Thoracic aorta (tissue), 2 donors: Measurements from ENCODE around the gene BDNF. TPM values are rescaled to one million over a fixed set of nuclear protein-coding genes. Genes with fewer than 3 reads are reported as not detected.

ENCODE experiments used
- ATAC-seq: fragments of 150-250 bp; one replicate; pipeline ENCODE4 v1.8.0; 2017; ENCODE audit warnings: low read depth; ENCODE audit not compliant: insufficient number of reproducible peaks, low FRiP score
- DNase-seq: peaks from one replicate; pipeline ENCODE4 v3.0.0-alpha.2; 2020; ENCODE audit warnings: low spot score
- H3K27ac ChIP-seq, 2 donors: fragments of 200-600 bp; sonication (generic); 1 replicate in 1 of 2; 2 replicates in 1 of 2; pipeline ENCODE4 v1.5.1; 2016; ENCODE audit warnings: mild to moderate bottlenecking in 2 of 2, moderate library complexity in 2 of 2
- H3K27me3 ChIP-seq: fragments of 200-600 bp; sonication (generic); replicated peaks from 2 replicates; pipeline ENCODE4 v1.6.0; 2016; ENCODE audit warnings: mild to moderate bottlenecking; ENCODE audit not compliant: insufficient read depth
- H3K36me3 ChIP-seq: fragments of 200-600 bp; sonication (generic); one replicate; pipeline ENCODE4 v1.5.1; 2016
- H3K4me1 ChIP-seq, 2 donors: fragments of 200-600 bp; sonication (generic); 1 replicate in 1 of 2; 2 replicates in 1 of 2; pipeline versions ENCODE4 v1.5.1 to v1.6.0; 2016; ENCODE audit warnings: low read depth in 2 of 2, mild to moderate bottlenecking in 1 of 2; ENCODE audit not compliant: control insufficient read depth in 1 of 2
- H3K4me3 ChIP-seq: fragments of 200-600 bp; sonication (generic); 2 replicates; pipeline ENCODE4 v1.5.1; 2016; ENCODE audit warnings: mild to moderate bottlenecking
- H3K9me3 ChIP-seq: fragments of 200-600 bp; sonication (generic); 2 replicates; pipeline ENCODE4 v1.5.1; 2016
- total RNA-seq, 2 donors: library from RNA; depleted of rRNA; stranded (reverse); fragments of >200 nt; gene quantifications; one replicate each; pipeline versions ENCODE4 v1.1.0 to v1.2.3, GENCODE V29; 2016
- TF ChIP-seq, protein P1 (sequence below): fragments of 200-600 bp; sonication (generic); IDR thresholded peaks from one replicate; pipeline ENCODE4 v1.5.1; 2019; ENCODE audit warnings: antibody characterized with exemption

The BDNF gene
- total RNA-seq, 2 donors from 2014 or later: 0.42 to 4.7 TPM

DNA sequence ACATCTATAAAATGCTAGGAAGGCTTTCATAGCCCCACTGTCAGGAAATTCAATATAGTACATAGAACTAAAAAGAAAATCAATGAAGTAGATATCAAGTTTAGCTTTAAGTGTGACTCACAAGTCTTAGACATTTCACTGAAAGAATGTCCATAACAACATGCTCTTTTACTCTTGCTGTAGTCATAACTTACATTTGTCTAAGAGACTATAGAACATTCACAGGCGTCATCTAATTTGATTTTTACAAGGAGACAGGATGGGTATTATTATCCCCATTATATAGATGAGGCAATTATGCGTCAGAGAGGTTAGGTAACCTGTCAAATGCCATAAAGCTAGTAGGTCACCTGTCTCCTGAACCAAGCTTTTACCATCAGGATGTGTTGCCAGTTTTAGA is 36.9 kb downstream of the BDNF start:
- Histone ChIP-seq H3K27me3 (no peaks in the 10 kb centered on the region), H3K9me3 (no peaks in the 10 kb centered on the region), H3K27ac (no peak overlapping the region), H3K4me3 (no peak overlapping the region), H3K36me3 (no peaks in the 10 kb centered on the region), H3K4me1 (no peaks in the 10 kb centered on the region)
- DNase-seq: no peak
- ATAC-seq: no peak
- TF ChIP-seq, protein P1, sequence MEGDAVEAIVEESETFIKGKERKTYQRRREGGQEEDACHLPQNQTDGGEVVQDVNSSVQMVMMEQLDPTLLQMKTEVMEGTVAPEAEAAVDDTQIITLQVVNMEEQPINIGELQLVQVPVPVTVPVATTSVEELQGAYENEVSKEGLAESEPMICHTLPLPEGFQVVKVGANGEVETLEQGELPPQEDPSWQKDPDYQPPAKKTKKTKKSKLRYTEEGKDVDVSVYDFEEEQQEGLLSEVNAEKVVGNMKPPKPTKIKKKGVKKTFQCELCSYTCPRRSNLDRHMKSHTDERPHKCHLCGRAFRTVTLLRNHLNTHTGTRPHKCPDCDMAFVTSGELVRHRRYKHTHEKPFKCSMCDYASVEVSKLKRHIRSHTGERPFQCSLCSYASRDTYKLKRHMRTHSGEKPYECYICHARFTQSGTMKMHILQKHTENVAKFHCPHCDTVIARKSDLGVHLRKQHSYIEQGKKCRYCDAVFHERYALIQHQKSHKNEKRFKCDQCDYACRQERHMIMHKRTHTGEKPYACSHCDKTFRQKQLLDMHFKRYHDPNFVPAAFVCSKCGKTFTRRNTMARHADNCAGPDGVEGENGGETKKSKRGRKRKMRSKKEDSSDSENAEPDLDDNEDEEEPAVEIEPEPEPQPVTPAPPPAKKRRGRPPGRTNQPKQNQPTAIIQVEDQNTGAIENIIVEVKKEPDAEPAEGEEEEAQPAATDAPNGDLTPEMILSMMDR: no peak

DNA sequence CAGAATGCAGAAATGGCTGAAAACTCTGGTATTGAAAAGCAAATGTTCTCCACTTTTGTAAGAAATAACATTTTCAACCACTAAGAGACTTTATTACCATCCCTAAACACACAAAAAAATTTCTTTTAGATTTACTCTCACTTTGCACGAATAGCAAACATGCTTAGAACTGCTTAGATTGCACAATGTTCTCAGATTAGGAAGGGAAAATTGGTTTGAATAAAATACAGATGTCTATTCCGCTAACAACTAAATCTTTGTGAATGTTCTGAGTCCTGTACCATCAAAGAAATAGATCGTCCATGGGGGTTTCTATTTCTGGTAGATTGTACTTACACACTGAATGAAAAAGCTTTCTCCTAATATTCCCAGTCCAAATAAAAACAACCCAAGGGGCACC is 40.1 kb downstream of the BDNF start:
- no peak for ATAC-seq
- TF ChIP-seq, protein P1: no peak
- H3K9me3 ChIP-seq: no peaks in the 10 kb centered on the region
- no peaks in the 10 kb centered on the region for H3K27me3 ChIP-seq
- H3K4me3 ChIP-seq: no peak overlapping the region
- H3K36me3 ChIP-seq: no peaks in the 10 kb centered on the region
- H3K27ac ChIP-seq: no peak overlapping the region
- H3K4me1 ChIP-seq: no peaks in the 10 kb centered on the region
- no peak for DNase-seq

DNA sequence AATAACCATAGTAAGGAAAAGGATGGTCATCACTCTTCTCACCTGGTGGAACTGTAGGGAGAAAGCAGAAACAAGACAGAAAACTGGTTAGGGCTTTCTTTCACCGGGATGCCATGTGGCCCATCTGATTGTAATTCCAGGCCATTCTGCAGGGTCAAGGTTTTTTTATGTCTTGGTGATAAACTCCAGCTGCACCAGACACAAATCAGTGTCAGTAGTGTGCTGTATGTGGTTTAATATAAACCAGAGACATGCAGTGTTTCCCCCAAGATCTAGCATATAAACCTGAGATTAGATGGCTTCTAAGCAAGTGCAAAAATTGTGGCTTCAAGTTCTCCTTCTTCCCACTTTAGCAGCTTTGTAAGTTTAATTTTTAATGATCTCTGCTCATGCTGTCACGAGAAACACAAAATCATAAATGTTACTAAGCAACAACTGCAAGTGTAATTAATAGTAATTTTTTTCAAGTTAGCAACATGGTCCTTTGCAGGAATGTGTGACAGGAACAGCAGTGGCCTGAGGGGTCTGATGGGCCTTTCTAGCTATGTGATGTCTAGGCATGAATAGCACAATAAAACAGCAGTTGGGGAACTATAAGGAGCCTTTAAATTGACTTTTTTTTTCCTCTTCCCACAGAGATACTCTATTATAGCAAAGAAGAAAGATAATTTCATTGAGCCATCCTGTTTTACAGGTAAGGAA is 41.6 kb downstream of the BDNF start:
- H3K9me3 ChIP-seq: no peaks in the 10 kb centered on the region
- no peak for ATAC-seq
- H3K4me1 ChIP-seq: no peaks in the 10 kb centered on the region
- no peaks in the 10 kb centered on the region for H3K36me3 ChIP-seq
- no peaks in the 10 kb centered on the region for H3K27me3 ChIP-seq
- TF ChIP-seq, protein P1: no peak
- no peak overlapping the region for H3K4me3 ChIP-seq
- DNase-seq: no peak
- no peak overlapping the region for H3K27ac ChIP-seq

DNA sequence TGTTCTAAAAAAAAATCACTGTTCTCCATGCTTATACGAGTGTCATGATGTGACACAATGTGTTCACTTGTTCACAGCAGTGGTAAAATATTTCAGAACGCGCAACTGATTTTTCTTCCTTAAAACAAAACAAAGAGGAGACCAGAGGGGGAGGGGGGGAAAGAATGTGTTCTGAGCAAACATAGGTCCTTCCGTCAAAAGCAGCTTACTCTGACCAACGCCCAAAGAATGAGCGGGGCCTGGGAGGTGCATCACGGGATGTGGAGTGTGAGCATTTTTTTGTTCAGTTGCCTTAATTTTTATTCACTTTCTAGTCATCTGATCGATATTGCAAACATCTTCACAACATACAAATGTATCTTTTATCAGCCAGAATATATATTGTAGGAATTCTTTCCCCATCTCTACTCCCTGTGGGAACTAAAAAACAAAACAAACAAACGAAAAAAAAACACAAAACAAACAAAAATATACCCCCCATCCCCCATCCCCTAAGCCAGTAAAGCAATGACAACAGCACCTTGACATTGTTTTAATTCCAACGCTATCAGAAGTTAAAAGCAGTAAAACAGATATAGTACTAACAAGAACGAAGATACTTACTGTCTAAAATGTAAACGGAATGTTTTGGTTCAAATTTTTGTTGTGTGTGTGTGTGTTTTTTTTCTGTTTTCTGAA is 43.3 kb downstream of the BDNF start:
- Histone ChIP-seq H3K9me3 (no peaks in the 10 kb centered on the region), H3K36me3 (no peaks in the 10 kb centered on the region), H3K27ac (no peak overlapping the region), H3K4me1 (no peaks in the 10 kb centered on the region), H3K4me3 (no peak overlapping the region), H3K27me3 (no peaks in the 10 kb centered on the region)
- ATAC-seq (no peak), DNase-seq (no peak)
- TF ChIP-seq, protein P1: no peak

DNA sequence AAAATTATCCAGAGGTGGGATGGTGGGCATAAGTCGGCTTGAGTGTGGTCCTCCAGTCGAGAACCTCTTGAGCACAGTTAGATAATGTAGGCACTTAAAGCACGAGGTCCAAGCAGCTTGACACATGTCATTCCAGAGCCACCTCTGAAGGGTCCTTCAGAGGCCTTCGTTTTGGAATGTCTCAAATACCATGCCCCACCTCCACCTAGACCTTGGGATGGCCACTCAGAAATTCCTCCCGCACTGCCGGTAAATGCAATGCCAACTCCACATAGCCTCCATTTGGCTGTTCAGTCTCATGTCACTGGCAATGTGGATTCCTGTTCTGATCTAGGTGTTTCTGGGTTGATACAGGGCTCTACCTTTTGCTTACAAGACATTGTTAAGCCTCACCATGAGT is 43.9 kb downstream of the BDNF start:
- H3K4me3 ChIP-seq: no peak overlapping the region
- no peaks in the 10 kb centered on the region for H3K36me3 ChIP-seq
- DNase-seq (no peak), ATAC-seq (no peak)
- TF ChIP-seq, protein P1: no peak
- no peaks in the 10 kb centered on the region for H3K9me3 ChIP-seq
- no peaks in the 10 kb centered on the region for H3K27me3 ChIP-seq
- H3K4me1 ChIP-seq: no peaks in the 10 kb centered on the region
- H3K27ac ChIP-seq: no peak overlapping the region
